H1 (cell line): ENCODE measurements around the gene ELMO3. TPM values are rescaled to one million over a fixed set of nuclear protein-coding genes. Genes with fewer than 3 reads are reported as not detected.

Source experiments
- CTCF ChIA-PET: fragments of 300-600 bp; sonication (Branson Sonifier 250); formaldehyde crosslinking; loops from one replicate; lab custom pipeline; 2021; ENCODE audit not compliant: partially characterized antibody; lab: Charles Lee
- POLR2A ChIA-PET: fragments of 300-600 bp; sonication (Branson Sonifier 250); formaldehyde crosslinking; loops from one replicate; lab custom pipeline; 2021; ENCODE audit warnings: inconsistent platforms; ENCODE audit not compliant: partially characterized antibody; lab: Charles Lee
- DNase-seq, 2 experiments: peaks; one replicate each; pipeline versions ENCODE4 v3.0.0 to v3.0.0-alpha.2; 2010 to 2022; ENCODE audit warnings: low spot score in 2 of 2, low read depth in 1 of 2, mixed read lengths in 1 of 2
- FAIRE-seq: peaks from 2 replicates; lab custom pipeline; 2011; peaks lifted over from hg19 to GRCh38; lab: Jason Lieb, UNC
- H2AFZ ChIP-seq: 2 replicates; pipeline ENCODE4 v1.8.1; 2012; ENCODE audit warnings: low read length, inconsistent platforms
- H2AK5ac ChIP-seq: 2 replicates; pipeline ENCODE4 v1.6.1; 2013; ENCODE audit warnings: low read depth, low read length
- H2BK120ac ChIP-seq: replicated peaks from 2 replicates; pipeline ENCODE3; 2013; ENCODE audit warnings: low read depth, low read length, inconsistent platforms
- H2BK12ac ChIP-seq: 2 replicates; pipeline ENCODE4 v1.6.1; 2013; ENCODE audit warnings: low read depth, low read length
- H2BK15ac ChIP-seq: 2 replicates; pipeline ENCODE4 v1.6.1; 2013; ENCODE audit warnings: low read length
- H2BK20ac ChIP-seq: 2 replicates; pipeline ENCODE4 v1.6.1; 2013; ENCODE audit warnings: low read length
- H2BK5ac ChIP-seq: 2 replicates; pipeline ENCODE4 v1.6.1; 2013; ENCODE audit warnings: low read depth, low read length
- H3K14ac ChIP-seq: 2 replicates; pipeline ENCODE4 v1.6.1; 2013; ENCODE audit warnings: inconsistent platforms; ENCODE audit not compliant: insufficient read length
- H3K18ac ChIP-seq: 2 replicates; pipeline ENCODE4 v1.6.1; 2013; ENCODE audit warnings: low read length; ENCODE audit errors: extremely low read depth
- H3K23ac ChIP-seq: 2 replicates; pipeline ENCODE4 v1.6.1; 2013; ENCODE audit warnings: inconsistent platforms; ENCODE audit not compliant: insufficient read length
- H3K23me2 ChIP-seq: 2 replicates; pipeline ENCODE4 v1.6.1; 2013; ENCODE audit warnings: low read depth, low read length
- H3K27ac ChIP-seq: 2 replicates; pipeline ENCODE4 v1.6.1; 2011; ENCODE audit warnings: low read depth, low read length, inconsistent platforms
- H3K27me3 ChIP-seq, 4 experiments: replicated peaks in 1 of 4; 1 replicate in 1 of 4; 2 replicates in 3 of 4; pipeline versions ENCODE4 v1.6.1 to v1.8.1; 2011 to 2013; ENCODE audit warnings: low read length in 3 of 4, mild to moderate bottlenecking in 3 of 4, inconsistent platforms in 2 of 4, mixed read lengths in 2 of 4, moderate library complexity in 1 of 4; ENCODE audit not compliant: control insufficient read depth in 3 of 4, insufficient read depth in 3 of 4; ENCODE audit errors: extremely low read depth in 1 of 4
- H3K36me3 ChIP-seq, 4 experiments: 2 replicates each; pipeline versions ENCODE4 v1.6.1 to v1.8.1; 2011 to 2013; ENCODE audit warnings: mild to moderate bottlenecking in 4 of 4, low read length in 3 of 4, moderate library complexity in 2 of 4, control low read depth in 1 of 4, inconsistent platforms in 1 of 4; ENCODE audit not compliant: insufficient read depth in 4 of 4, control insufficient read depth in 2 of 4
- H3K4ac ChIP-seq: replicated peaks from 2 replicates; pipeline ENCODE3; 2013; ENCODE audit warnings: low read length, low read depth, mixed read lengths, inconsistent platforms; ENCODE audit not compliant: insufficient read length
- H3K4me1 ChIP-seq, 4 experiments: replicated peaks in 1 of 4; 1 replicate in 1 of 4; 2 replicates in 3 of 4; pipeline versions ENCODE4 v1.6.1 to v1.8.1; 2011 to 2013; ENCODE audit warnings: low read length in 3 of 4, inconsistent platforms in 2 of 4, mixed read lengths in 1 of 4; ENCODE audit not compliant: insufficient read depth in 4 of 4, control insufficient read depth in 3 of 4
- H3K4me2 ChIP-seq, 2 experiments: 2 replicates each; pipeline versions ENCODE4 v1.6.1 to v1.8.1; 2011 to 2013; ENCODE audit warnings: low read depth in 2 of 2, low read length in 2 of 2, control low read depth in 1 of 2, inconsistent platforms in 1 of 2, mild to moderate bottlenecking in 1 of 2; ENCODE audit not compliant: insufficient read depth in 1 of 2
- H3K4me3 ChIP-seq, 4 experiments: fragments of 200-600, 300-600 bp in 1 of 4; sonication (generic), shearing (Covaris generic), sonication (Bioruptor Twin) in 1 of 4; 2 replicates each; pipeline versions ENCODE4 v1.5.1 to v1.8.1; 2011 to 2016; ENCODE audit warnings: low read length in 4 of 4, low read depth in 3 of 4, control low read depth in 2 of 4, inconsistent platforms in 2 of 4, mild to moderate bottlenecking in 2 of 4, mixed read lengths in 1 of 4, moderate library complexity in 1 of 4; ENCODE audit not compliant: insufficient read depth in 2 of 4; ENCODE audit errors: extremely low read depth in 1 of 4
- H3K56ac ChIP-seq: replicated peaks from 2 replicates; pipeline ENCODE3; 2013; ENCODE audit warnings: low read depth, mild to moderate bottlenecking, mixed read lengths, low read length, inconsistent platforms; ENCODE audit not compliant: insufficient read length
- H3K79me1 ChIP-seq: 2 replicates; pipeline ENCODE4 v1.6.1; 2013; ENCODE audit warnings: low read depth, low read length, control low read depth
- H3K79me2 ChIP-seq, 2 experiments: 2 replicates each; pipeline versions ENCODE4 v1.6.1 to v1.8.1; 2012 to 2013; ENCODE audit warnings: low read length in 2 of 2, mild to moderate bottlenecking in 2 of 2, inconsistent platforms in 1 of 2; ENCODE audit not compliant: insufficient read depth in 2 of 2, control insufficient read depth in 1 of 2
- H3K9ac ChIP-seq, 4 experiments: replicated peaks in 1 of 4; 1 replicate in 1 of 4; 2 replicates in 3 of 4; pipeline versions ENCODE4 v1.6.1 to v1.8.1; 2011 to 2013; ENCODE audit warnings: low read depth in 3 of 4, low read length in 3 of 4, control low read depth in 2 of 4, mild to moderate bottlenecking in 2 of 4, moderate library complexity in 2 of 4, inconsistent platforms in 1 of 4; ENCODE audit errors: extremely low read depth in 1 of 4
- H3K9me3 ChIP-seq, 2 experiments: 2 replicates each; pipeline versions ENCODE4 v1.6.1 to v1.8.1; 2012 to 2013; ENCODE audit warnings: mild to moderate bottlenecking in 2 of 2, moderate library complexity in 2 of 2, control low read depth in 1 of 2, inconsistent platforms in 1 of 2, low read depth in 1 of 2, low read length in 1 of 2, mixed read lengths in 1 of 2; ENCODE audit not compliant: insufficient read depth in 2 of 2
- H4K20me1 ChIP-seq, 2 experiments: replicated peaks in 1 of 2; 2 replicates each; pipeline versions ENCODE3 to v1.8.1; 2011 to 2013; ENCODE audit warnings: inconsistent platforms in 2 of 2, low read length in 2 of 2, mild to moderate bottlenecking in 1 of 2; ENCODE audit not compliant: insufficient read depth in 2 of 2, control insufficient read depth in 1 of 2
- H4K5ac ChIP-seq: 2 replicates; pipeline ENCODE4 v1.6.1; 2013; ENCODE audit warnings: low read length, low read depth, mixed read lengths, inconsistent platforms; ENCODE audit not compliant: insufficient read length
- H4K8ac ChIP-seq: 2 replicates; pipeline ENCODE4 v1.8.0; 2013; ENCODE audit warnings: mild to moderate bottlenecking, moderate library complexity, low read length, inconsistent platforms; ENCODE audit not compliant: insufficient read depth; ENCODE audit errors: extremely low read depth
- H4K91ac ChIP-seq: replicated peaks from 2 replicates; pipeline ENCODE3; 2013; ENCODE audit warnings: low read length, mixed read lengths, inconsistent platforms; ENCODE audit not compliant: insufficient read length
- KDM5A ChIP-seq: fragments of 200-600 bp; IDR thresholded peaks from 2 replicates; pipeline ENCODE4 v1.7.1; 2012; ENCODE audit warnings: mild to moderate bottlenecking, low read length, inconsistent platforms, mixed read lengths
- SIX5 ChIP-seq: IDR thresholded peaks from 2 replicates; pipeline ENCODE4 v1.6.1; 2011; ENCODE audit warnings: mild to moderate bottlenecking, low read depth, low read length
- WGBS, 2 experiments: shearing (Covaris generic) in 1 of 2; methylation state at CpG; one replicate each; pipeline versions ENCODE4 v1.1.6 to v1.1.7; 2013 to 2015; ENCODE audit warnings: low lambda C conversion rate in 2 of 2, mixed read lengths in 2 of 2, inconsistent platforms in 1 of 2, low coverage in 1 of 2, missing lambda C conversion rate in 1 of 2; ENCODE audit not compliant: insufficient replicate concordance in 2 of 2, insufficient coverage in 1 of 2, insufficient read length in 1 of 2; ENCODE audit errors: extremely low coverage in 1 of 2, missing lambda C conversion rate in 1 of 2; 5-methylcytosine and 5-hydroxymethylcytosine counted together
- polyA plus RNA-seq, 7 experiments: library from polyadenylated mRNA; depleted of rRNA in 3 of 7; stranded (reverse) in 5 of 7; unstranded in 2 of 7; fragments of >200 nt in 5 of 7; fragments of 200-250 nt in 2 of 7; gene quantifications; 1 replicate in 5 of 7; 2 replicates in 1 of 7; 4 replicates in 1 of 7; pipeline versions ENCODE4 v1.2.1 to v1.2.3, GENCODE V29; 2011 to 2013; ENCODE audit warnings: missing spikeins in 2 of 7, mixed read lengths in 2 of 7
- total RNA-seq: library from RNA; stranded (reverse); fragmentation: NEBNext Ultra II Directional; extraction: Animal tissue kit (Norgen Biotek cat#: 25700); gene quantifications from 2 replicates; pipeline ENCODE4 v1.2.1, GENCODE V29; 2021

Gene ELMO3
- total and polyA plus RNA-seq, 2 of the 8 experiments (the other 6 are each of a cell fraction or from before 2014, with no cell fraction given) = 9.6 to 10.9 TPM

GRCh38 chr16:67242138-67242730 is 43.3 kb downstream of the ELMO3 start:
- no peak overlapping the region for H3K14ac ChIP-seq
- H3K27ac ChIP-seq = no peak overlapping the region
- CTCF ChIA-PET = interaction anchor here (0.5 to 1.6 kb wide), 6 partner anchors 14 to 146 kb away, joined by 3 to 6 read pairs (median 4); no protein-coding TSS in a partner anchor
- peaks cover under 1 to 10% (median 5%) of the 10 kb centered on the region in 4 experiments; a peak in 3 of 8 replicates for H3K36me3 ChIP-seq
- 0 out of 2 replicates have a peak overlapping the region, but pooled peaks have one; percentile 33 for H2AK5ac ChIP-seq
- H2BK5ac ChIP-seq = 0 out of 2 replicates have a peak overlapping the region, but pooled peaks have one; percentile 16
- no peak overlapping the region for H3K4ac ChIP-seq
- no peaks in the 10 kb centered on the region for H3K9me3 ChIP-seq
- H3K79me2 ChIP-seq = peaks cover 0 to 21% of the 10 kb centered on the region in 2 experiments; a peak in 2 of 4 replicates
- H3K56ac ChIP-seq = no peak overlapping the region
- TF ChIP-seq SIX5 (no peak), KDM5A (no peak)
- TF ChIP-seq, all 59 proteins: peak for 0
- H3K27me3 ChIP-seq = no peaks in the 10 kb centered on the region
- peaks cover 18% of the 10 kb centered on the region for H3K79me1 ChIP-seq
- H4K8ac ChIP-seq = no peak overlapping the region
- no peak overlapping the region for H4K5ac ChIP-seq
- H2BK15ac ChIP-seq = no peak overlapping the region
- H2BK12ac ChIP-seq = 0 out of 2 replicates have a peak overlapping the region, but pooled peaks have one; percentile 94
- H3K4me2 ChIP-seq = no peak overlapping the region; a peak in 1 of 4 replicates
- no peak overlapping the region for H2BK20ac ChIP-seq
- H3K4me3 ChIP-seq = no peak overlapping the region
- no peak overlapping the region; the same call in 1 of the 2 replicates for H3K18ac ChIP-seq
- FAIRE-seq (no peak), DNase-seq (no peak)
- POLR2A ChIA-PET = interaction anchor here (1.0 to 1.7 kb wide), 2 partner anchors 10 to 14 kb away, joined by 3 to 5 read pairs; no protein-coding TSS in a partner anchor
- H3K9ac ChIP-seq = no peak overlapping the region
- no peak overlapping the region for H2BK120ac ChIP-seq
- no peak overlapping the region for H4K91ac ChIP-seq
- peaks cover 12 to 23% (median 14%) of the 10 kb centered on the region in 4 experiments for H3K4me1 ChIP-seq
- peaks cover 0 to 2% of the 10 kb centered on the region in 2 experiments for H4K20me1 ChIP-seq
- no peak overlapping the region for H2AFZ ChIP-seq
- peaks cover 1% of the 10 kb centered on the region; the same call in 1 of the 2 replicates for H3K23me2 ChIP-seq
- H3K23ac ChIP-seq = no peak overlapping the region
- 94% methylated on average over 4 of the region's 4 CpGs; no CpG with 5 or more reads in 1 of the 2 experiments for WGBS, 2 experiments
